ENCODE measurements around the gene RCN2. TPM values are rescaled to one million over a fixed set of nuclear protein-coding genes. Genes with fewer than 3 reads are reported as not detected.

Gene RCN2
- total and polyA plus RNA-seq, 2 experiments from 2014 or later, result 96.7 to 178 TPM

- Histone ChIP-seq H3K27ac (no peak overlapping the region), H3K4me1 (ENCODE audit: insufficient read depth) (0 out of 2 replicates have a peak, but pooled peaks cover 5% of the 10 kb centered on the region), H3K4me2 (ENCODE audit: unreplicated experiment) (no peak overlapping the region), H3F3A (ENCODE audit: insufficient read depth) (no peaks in the 10 kb centered on the region), H2AFZ (no peak overlapping the region), H3K9ac (no peak overlapping the region), H3K9me2 (ENCODE audit: insufficient read depth) (no peaks in the 10 kb centered on the region), H4K20me1 (ENCODE audit: insufficient read depth) (no peaks in the 10 kb centered on the region), H3K36me3 (ENCODE audit: low read depth) (no peaks in the 10 kb centered on the region), H3K27me3 (replicated peaks; ENCODE audit: insufficient read depth) (0 out of 2 replicates have a peak, but pooled peaks cover 23% of the 10 kb centered on the region), H3K9me3 (ENCODE audit: low read depth) (no peaks in the 10 kb centered on the region), H3K79me2 (ENCODE audit: insufficient read depth) (no peaks in the 10 kb centered on the region), H3K4me3 (no peak overlapping the region)
- TF ChIP-seq EZH2 (IDR thresholded peaks at IDR 0.05; ENCODE audit: insufficient read depth, poor library complexity, severe bottlenecking), result no peak
- TF ChIP-seq EZH2phosphoT487 (IDR thresholded peaks at IDR 0.05; ENCODE audit: insufficient read depth, low read depth), result no peak
- in situ Hi-C loops (cut with MboI), result no loop called here
- no peak for DNase-seq
- WGBS, 2 experiments (ENCODE audit: low coverage in 1 of 2, low lambda C conversion rate in 2 of 2, missing lambda C conversion rate in 2 of 2), result 51 to 53% methylated on average over 4 of the region's 4 CpGs
These were observed 35.5 kb downstream of the RCN2 start for GRCh38 chr15:76967067-76967466.

GRCh38 chr15:76968306-76968705, 36.8 kb downstream of the RCN2 start:
- Histone ChIP-seq H3K4me1 (ENCODE audit: insufficient read depth) (peaks cover 15% of the 10 kb centered on the region; the same call in 1 of the 2 replicates), H3K27ac (no peak overlapping the region), H3K4me3 (no peak overlapping the region), H3K27me3 (replicated peaks; ENCODE audit: insufficient read depth) (0 out of 2 replicates have a peak, but pooled peaks cover 24% of the 10 kb centered on the region), H3K9me3 (ENCODE audit: low read depth) (no peaks in the 10 kb centered on the region), H3K4me2 (ENCODE audit: unreplicated experiment) (no peak overlapping the region), H3K36me3 (ENCODE audit: low read depth) (no peaks in the 10 kb centered on the region), H3K9me2 (ENCODE audit: insufficient read depth) (no peaks in the 10 kb centered on the region), H3F3A (ENCODE audit: insufficient read depth) (no peaks in the 10 kb centered on the region), H3K9ac (no peak overlapping the region), H2AFZ (no peak overlapping the region), H3K79me2 (ENCODE audit: insufficient read depth) (no peaks in the 10 kb centered on the region), H4K20me1 (ENCODE audit: insufficient read depth) (no peaks in the 10 kb centered on the region)
- DNase-seq, result peak; percentile 60
- TF ChIP-seq EZH2 (IDR thresholded peaks at IDR 0.05; ENCODE audit: insufficient read depth, poor library complexity, severe bottlenecking) (no peak), EZH2phosphoT487 (IDR thresholded peaks at IDR 0.05; ENCODE audit: insufficient read depth, low read depth) (no peak)
- 75 to 80% methylated on average over 1 of the region's 1 CpG for WGBS, 2 experiments (ENCODE audit: low coverage in 1 of 2, low lambda C conversion rate in 2 of 2, missing lambda C conversion rate in 2 of 2)
- in situ Hi-C loops (cut with MboI), result no loop called here

DNA sequence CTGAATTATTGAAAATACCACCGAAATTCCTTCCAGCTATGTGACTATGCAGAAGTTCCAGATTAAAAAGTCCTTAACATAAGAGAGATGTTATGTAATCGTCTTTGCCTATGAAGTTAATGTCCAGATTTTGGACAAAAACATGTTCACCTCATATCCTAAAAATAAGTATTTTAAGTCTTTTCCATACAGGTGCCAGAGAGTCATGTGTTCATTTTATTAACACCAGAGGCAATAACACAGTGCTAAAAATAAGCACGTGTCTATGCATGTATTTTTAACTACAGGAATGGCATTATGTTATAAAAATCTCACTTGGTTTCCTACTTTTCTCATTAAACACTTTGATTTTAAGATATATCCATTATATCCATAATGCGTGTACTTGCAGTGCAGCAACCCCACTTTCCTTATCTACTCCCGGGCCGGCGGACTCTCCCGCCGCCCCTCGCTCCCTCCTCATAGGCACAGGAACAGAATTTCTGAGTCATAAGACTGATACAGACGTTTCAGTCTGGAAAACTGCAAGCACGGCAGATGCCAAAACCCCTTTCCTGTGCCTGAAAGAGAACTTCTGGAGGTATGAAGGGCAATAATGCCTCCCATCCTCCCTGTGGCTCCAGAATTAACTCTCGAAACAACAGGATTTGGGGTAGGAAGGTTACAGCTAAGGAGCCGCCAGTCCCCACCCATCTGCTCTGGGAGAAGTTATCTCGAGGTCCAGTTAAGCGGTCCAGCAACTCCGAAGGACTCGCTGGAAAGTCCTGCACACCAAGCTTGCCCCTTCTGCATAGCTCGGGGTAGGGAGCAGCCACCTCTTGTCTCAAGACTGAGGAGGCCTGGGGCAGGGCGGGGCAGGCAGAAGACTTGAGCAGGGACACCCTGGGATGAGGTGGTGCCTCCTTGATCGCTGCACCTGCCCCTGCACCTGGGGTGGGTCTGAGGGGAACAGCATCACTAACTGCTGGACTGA, 41.1 kb downstream of the RCN2 start:
- peak overlapping the region; percentile 77 for H3K4me2 ChIP-seq (ENCODE audit: unreplicated experiment)
- no peaks in the 10 kb centered on the region for H4K20me1 ChIP-seq (ENCODE audit: insufficient read depth)
- WGBS, 2 experiments (ENCODE audit: low coverage in 1 of 2, low lambda C conversion rate in 2 of 2, missing lambda C conversion rate in 2 of 2), result 13 to 15% methylated on average over 21 of the region's 21 CpGs
- no peak for TF ChIP-seq EZH2phosphoT487 (IDR thresholded peaks at IDR 0.05; ENCODE audit: insufficient read depth, low read depth)
- no peak for TF ChIP-seq EZH2 (IDR thresholded peaks at IDR 0.05; ENCODE audit: insufficient read depth, poor library complexity, severe bottlenecking)
- no peaks in the 10 kb centered on the region for H3K9me3 ChIP-seq (ENCODE audit: low read depth)
- 0 out of 2 replicates have a peak, but pooled peaks cover 3% of the 10 kb centered on the region for H3K27me3 ChIP-seq (replicated peaks; ENCODE audit: insufficient read depth)
- peak; percentile 73 for DNase-seq
- no peaks in the 10 kb centered on the region for H3K9me2 ChIP-seq (ENCODE audit: insufficient read depth)
- H3K27ac ChIP-seq, result no peak overlapping the region
- in situ Hi-C loops (cut with MboI), result no loop called here
- no peaks in the 10 kb centered on the region for H3F3A ChIP-seq (ENCODE audit: insufficient read depth)
- H3K4me3 ChIP-seq, result peak overlapping the region; percentile 52
- peaks cover 10% of the 10 kb centered on the region; the same call in 1 of the 2 replicates for H3K4me1 ChIP-seq (ENCODE audit: insufficient read depth)
- H2AFZ ChIP-seq, result peak overlapping the region; percentile 65
- no peaks in the 10 kb centered on the region for H3K79me2 ChIP-seq (ENCODE audit: insufficient read depth)
- peak overlapping the region; percentile 33; the same call in 1 of the 2 replicates for H3K9ac ChIP-seq
- no peaks in the 10 kb centered on the region for H3K36me3 ChIP-seq (ENCODE audit: low read depth)

- Histone ChIP-seq H2AFZ (no peak overlapping the region), H3K4me2 (ENCODE audit: unreplicated experiment) (peak overlapping the region; percentile 77), H4K20me1 (ENCODE audit: insufficient read depth) (no peaks in the 10 kb centered on the region), H3K27me3 (replicated peaks; ENCODE audit: insufficient read depth) (0 out of 2 replicates have a peak, but pooled peaks cover 3% of the 10 kb centered on the region), H3K4me1 (ENCODE audit: insufficient read depth) (peaks cover 10% of the 10 kb centered on the region; the same call in 1 of the 2 replicates), H3K4me3 (no peak overlapping the region), H3K79me2 (ENCODE audit: insufficient read depth) (no peaks in the 10 kb centered on the region), H3K9me3 (ENCODE audit: low read depth) (no peaks in the 10 kb centered on the region), H3K9ac (no peak overlapping the region), H3F3A (ENCODE audit: insufficient read depth) (no peaks in the 10 kb centered on the region), H3K9me2 (ENCODE audit: insufficient read depth) (no peaks in the 10 kb centered on the region), H3K27ac (no peak overlapping the region), H3K36me3 (ENCODE audit: low read depth) (no peaks in the 10 kb centered on the region)
- DNase-seq, result peak; percentile 56
- WGBS, 2 experiments (ENCODE audit: low coverage in 1 of 2, low lambda C conversion rate in 2 of 2, missing lambda C conversion rate in 2 of 2), result 48 to 52% methylated on average over 4 of the region's 4 CpGs
- TF ChIP-seq EZH2phosphoT487 (IDR thresholded peaks at IDR 0.05; ENCODE audit: insufficient read depth, low read depth) (no peak), EZH2 (IDR thresholded peaks at IDR 0.05; ENCODE audit: insufficient read depth, poor library complexity, severe bottlenecking) (no peak)
- in situ Hi-C loops (cut with MboI), result no loop called here
These were observed 41.8 kb downstream of the RCN2 start for GRCh38 chr15:76973362-76973743.
